GM23338 (cell line): ENCODE results near the gene ARF5.

Experiments used
- CREB1 ChIP-seq: fragments of 250-450 bp; sonication (Bioruptor Pico); IDR thresholded peaks from 2 replicates; pipeline ENCODE4 v1.5.0; 2020; ENCODE audit warnings: low read depth, mild to moderate bottlenecking, moderate library complexity
- EZH2 ChIP-seq: fragments of 200-600 bp; sonication (generic); IDR thresholded peaks from one replicate; pipeline ENCODE4 v1.8.0; 2017; ENCODE audit warnings: antibody characterized with exemption, mild to moderate bottlenecking, low read depth; ENCODE audit not compliant: unreplicated experiment
- EZH2phosphoT487 ChIP-seq: fragments of 200-600 bp; sonication (generic); IDR thresholded peaks from one replicate; pipeline ENCODE4 v1.8.1; 2018; ENCODE audit warnings: antibody characterized with exemption; ENCODE audit not compliant: unreplicated experiment
- JUNB ChIP-seq: IDR thresholded peaks from one replicate; pipeline ENCODE4 v1.6.1; 2016; ENCODE audit warnings: antibody characterized with exemption; ENCODE audit not compliant: unreplicated experiment
- NANOG ChIP-seq: IDR thresholded peaks from 2 replicates; pipeline ENCODE4 v1.6.1; 2016; ENCODE audit warnings: antibody characterized with exemption, borderline replicate concordance
- POLR2AphosphoS5 ChIP-seq: IDR thresholded peaks from 2 replicates; pipeline ENCODE4 v1.6.1; 2016; ENCODE audit warnings: antibody characterized with exemption, low read depth
- ZNF114 ChIP-seq: fragments of 250-450 bp; sonication (Bioruptor Pico); IDR thresholded peaks from 2 replicates; pipeline ENCODE4 v1.5.0; 2020; ENCODE audit warnings: mild to moderate bottlenecking, moderate library complexity
- ZNF331 ChIP-seq: fragments of 250-450 bp; sonication (Bioruptor Pico); IDR thresholded peaks from 2 replicates; pipeline ENCODE4 v1.5.0; 2020; ENCODE audit warnings: low read depth, mild to moderate bottlenecking, moderate library complexity
- TF ChIP-seq, protein P1 (sequence below), 2 experiments: fragments of 200-600 bp in 1 of 2; sonication (generic) in 1 of 2; conservative IDR thresholded peaks; 2 replicates each; pipeline versions ENCODE4 v1.5.1 to v1.6.1; 2016 to 2017; ENCODE audit warnings: antibody characterized with exemption in 2 of 2, low read depth in 2 of 2, mild to moderate bottlenecking in 2 of 2, moderate library complexity in 1 of 2
- TF ChIP-seq, protein P2 (sequence below): IDR thresholded peaks from one replicate; pipeline ENCODE4 v1.6.1; 2018; ENCODE audit warnings: antibody characterized with exemption; ENCODE audit not compliant: unreplicated experiment
- TF ChIP-seq, protein P3 (sequence below): IDR thresholded peaks from 2 replicates; pipeline ENCODE4 v1.6.1; 2016; ENCODE audit warnings: antibody characterized with exemption
- TF ChIP-seq, protein P4 (sequence below): fragments of 250-450 bp; sonication (Bioruptor Pico); IDR thresholded peaks from 2 replicates; pipeline ENCODE4 v1.5.0; 2020; ENCODE audit warnings: mild to moderate bottlenecking, moderate library complexity

DNA sequence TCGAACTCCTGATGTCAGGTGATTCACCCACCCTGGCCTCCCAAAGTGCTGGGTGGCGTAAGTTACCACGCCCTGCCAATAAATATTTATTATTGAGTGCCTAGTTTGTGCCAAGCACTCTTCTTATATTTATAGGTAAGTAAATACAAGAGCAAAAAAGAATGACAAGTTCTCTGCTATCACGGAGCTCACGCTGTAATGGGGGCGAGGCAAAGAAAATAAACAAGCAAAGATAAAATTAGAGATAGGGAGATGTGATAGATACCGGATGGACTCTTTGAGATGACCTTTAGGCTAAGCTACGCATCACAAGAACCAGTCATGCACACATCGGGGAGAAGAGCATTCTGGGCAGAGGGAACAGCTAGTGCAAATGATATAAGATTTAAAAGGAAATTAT is 49.1 kb upstream of the ARF5 start:
- TF ChIP-seq, protein P1, sequence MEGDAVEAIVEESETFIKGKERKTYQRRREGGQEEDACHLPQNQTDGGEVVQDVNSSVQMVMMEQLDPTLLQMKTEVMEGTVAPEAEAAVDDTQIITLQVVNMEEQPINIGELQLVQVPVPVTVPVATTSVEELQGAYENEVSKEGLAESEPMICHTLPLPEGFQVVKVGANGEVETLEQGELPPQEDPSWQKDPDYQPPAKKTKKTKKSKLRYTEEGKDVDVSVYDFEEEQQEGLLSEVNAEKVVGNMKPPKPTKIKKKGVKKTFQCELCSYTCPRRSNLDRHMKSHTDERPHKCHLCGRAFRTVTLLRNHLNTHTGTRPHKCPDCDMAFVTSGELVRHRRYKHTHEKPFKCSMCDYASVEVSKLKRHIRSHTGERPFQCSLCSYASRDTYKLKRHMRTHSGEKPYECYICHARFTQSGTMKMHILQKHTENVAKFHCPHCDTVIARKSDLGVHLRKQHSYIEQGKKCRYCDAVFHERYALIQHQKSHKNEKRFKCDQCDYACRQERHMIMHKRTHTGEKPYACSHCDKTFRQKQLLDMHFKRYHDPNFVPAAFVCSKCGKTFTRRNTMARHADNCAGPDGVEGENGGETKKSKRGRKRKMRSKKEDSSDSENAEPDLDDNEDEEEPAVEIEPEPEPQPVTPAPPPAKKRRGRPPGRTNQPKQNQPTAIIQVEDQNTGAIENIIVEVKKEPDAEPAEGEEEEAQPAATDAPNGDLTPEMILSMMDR (conservative IDR thresholded peaks at IDR 0.05; ENCODE audit: low read depth in 2 of 2) = no peak
- no peak for TF ChIP-seq POLR2AphosphoS5
- TF ChIP-seq EZH2 = no peak
- TF ChIP-seq ZNF331 (CRISPR knock-in tag) = no peak
- no peak for TF ChIP-seq EZH2phosphoT487
- TF ChIP-seq, protein P2, sequence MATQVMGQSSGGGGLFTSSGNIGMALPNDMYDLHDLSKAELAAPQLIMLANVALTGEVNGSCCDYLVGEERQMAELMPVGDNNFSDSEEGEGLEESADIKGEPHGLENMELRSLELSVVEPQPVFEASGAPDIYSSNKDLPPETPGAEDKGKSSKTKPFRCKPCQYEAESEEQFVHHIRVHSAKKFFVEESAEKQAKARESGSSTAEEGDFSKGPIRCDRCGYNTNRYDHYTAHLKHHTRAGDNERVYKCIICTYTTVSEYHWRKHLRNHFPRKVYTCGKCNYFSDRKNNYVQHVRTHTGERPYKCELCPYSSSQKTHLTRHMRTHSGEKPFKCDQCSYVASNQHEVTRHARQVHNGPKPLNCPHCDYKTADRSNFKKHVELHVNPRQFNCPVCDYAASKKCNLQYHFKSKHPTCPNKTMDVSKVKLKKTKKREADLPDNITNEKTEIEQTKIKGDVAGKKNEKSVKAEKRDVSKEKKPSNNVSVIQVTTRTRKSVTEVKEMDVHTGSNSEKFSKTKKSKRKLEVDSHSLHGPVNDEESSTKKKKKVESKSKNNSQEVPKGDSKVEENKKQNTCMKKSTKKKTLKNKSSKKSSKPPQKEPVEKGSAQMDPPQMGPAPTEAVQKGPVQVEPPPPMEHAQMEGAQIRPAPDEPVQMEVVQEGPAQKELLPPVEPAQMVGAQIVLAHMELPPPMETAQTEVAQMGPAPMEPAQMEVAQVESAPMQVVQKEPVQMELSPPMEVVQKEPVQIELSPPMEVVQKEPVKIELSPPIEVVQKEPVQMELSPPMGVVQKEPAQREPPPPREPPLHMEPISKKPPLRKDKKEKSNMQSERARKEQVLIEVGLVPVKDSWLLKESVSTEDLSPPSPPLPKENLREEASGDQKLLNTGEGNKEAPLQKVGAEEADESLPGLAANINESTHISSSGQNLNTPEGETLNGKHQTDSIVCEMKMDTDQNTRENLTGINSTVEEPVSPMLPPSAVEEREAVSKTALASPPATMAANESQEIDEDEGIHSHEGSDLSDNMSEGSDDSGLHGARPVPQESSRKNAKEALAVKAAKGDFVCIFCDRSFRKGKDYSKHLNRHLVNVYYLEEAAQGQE = no peak
- no peak for TF ChIP-seq ZNF114 (CRISPR knock-in tag)
- no peak for TF ChIP-seq CREB1 (CRISPR knock-in tag)
- TF ChIP-seq JUNB = no peak
- no peak for TF ChIP-seq NANOG
- TF ChIP-seq, protein P3, sequence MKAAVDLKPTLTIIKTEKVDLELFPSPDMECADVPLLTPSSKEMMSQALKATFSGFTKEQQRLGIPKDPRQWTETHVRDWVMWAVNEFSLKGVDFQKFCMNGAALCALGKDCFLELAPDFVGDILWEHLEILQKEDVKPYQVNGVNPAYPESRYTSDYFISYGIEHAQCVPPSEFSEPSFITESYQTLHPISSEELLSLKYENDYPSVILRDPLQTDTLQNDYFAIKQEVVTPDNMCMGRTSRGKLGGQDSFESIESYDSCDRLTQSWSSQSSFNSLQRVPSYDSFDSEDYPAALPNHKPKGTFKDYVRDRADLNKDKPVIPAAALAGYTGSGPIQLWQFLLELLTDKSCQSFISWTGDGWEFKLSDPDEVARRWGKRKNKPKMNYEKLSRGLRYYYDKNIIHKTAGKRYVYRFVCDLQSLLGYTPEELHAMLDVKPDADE = no peak
- TF ChIP-seq, protein P4, sequence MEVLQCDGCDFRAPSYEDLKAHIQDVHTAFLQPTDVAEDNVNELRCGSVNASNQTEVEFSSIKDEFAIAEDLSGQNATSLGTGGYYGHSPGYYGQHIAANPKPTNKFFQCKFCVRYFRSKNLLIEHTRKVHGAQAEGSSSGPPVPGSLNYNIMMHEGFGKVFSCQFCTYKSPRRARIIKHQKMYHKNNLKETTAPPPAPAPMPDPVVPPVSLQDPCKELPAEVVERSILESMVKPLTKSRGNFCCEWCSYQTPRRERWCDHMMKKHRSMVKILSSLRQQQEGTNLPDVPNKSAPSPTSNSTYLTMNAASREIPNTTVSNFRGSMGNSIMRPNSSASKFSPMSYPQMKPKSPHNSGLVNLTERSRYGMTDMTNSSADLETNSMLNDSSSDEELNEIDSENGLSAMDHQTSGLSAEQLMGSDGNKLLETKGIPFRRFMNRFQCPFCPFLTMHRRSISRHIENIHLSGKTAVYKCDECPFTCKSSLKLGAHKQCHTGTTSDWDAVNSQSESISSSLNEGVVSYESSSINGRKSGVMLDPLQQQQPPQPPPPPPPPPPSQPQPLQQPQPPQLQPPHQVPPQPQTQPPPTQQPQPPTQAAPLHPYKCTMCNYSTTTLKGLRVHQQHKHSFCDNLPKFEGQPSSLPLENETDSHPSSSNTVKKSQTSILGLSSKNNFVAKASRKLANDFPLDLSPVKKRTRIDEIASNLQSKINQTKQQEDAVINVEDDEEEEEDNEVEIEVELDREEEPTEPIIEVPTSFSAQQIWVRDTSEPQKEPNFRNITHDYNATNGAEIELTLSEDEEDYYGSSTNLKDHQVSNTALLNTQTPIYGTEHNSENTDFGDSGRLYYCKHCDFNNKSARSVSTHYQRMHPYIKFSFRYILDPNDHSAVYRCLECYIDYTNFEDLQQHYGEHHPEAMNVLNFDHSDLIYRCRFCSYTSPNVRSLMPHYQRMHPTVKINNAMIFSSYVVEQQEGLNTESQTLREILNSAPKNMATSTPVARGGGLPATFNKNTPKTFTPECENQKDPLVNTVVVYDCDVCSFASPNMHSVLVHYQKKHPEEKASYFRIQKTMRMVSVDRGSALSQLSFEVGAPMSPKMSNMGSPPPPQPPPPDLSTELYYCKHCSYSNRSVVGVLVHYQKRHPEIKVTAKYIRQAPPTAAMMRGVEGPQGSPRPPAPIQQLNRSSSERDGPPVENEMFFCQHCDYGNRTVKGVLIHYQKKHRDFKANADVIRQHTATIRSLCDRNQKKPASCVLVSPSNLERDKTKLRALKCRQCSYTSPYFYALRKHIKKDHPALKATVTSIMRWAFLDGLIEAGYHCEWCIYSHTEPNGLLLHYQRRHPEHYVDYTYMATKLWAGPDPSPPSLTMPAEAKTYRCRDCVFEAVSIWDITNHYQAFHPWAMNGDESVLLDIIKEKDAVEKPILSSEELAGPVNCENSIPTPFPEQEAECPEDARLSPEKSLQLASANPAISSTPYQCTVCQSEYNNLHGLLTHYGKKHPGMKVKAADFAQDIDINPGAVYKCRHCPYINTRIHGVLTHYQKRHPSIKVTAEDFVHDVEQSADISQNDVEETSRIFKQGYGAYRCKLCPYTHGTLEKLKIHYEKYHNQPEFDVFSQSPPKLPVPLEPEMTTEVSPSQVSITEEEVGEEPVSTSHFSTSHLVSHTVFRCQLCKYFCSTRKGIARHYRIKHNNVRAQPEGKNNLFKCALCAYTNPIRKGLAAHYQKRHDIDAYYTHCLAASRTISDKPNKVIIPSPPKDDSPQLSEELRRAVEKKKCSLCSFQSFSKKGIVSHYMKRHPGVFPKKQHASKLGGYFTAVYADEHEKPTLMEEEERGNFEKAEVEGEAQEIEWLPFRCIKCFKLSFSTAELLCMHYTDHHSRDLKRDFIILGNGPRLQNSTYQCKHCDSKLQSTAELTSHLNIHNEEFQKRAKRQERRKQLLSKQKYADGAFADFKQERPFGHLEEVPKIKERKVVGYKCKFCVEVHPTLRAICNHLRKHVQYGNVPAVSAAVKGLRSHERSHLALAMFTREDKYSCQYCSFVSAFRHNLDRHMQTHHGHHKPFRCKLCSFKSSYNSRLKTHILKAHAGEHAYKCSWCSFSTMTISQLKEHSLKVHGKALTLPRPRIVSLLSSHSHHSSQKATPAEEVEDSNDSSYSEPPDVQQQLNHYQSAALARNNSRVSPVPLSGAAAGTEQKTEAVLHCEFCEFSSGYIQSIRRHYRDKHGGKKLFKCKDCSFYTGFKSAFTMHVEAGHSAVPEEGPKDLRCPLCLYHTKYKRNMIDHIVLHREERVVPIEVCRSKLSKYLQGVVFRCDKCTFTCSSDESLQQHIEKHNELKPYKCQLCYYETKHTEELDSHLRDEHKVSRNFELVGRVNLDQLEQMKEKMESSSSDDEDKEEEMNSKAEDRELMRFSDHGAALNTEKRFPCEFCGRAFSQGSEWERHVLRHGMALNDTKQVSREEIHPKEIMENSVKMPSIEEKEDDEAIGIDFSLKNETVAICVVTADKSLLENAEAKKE (CRISPR knock-in tag) = no peak
